HG03060 (cell line): ENCODE data around the gene COL20A1.

Source experiments
- ATAC-seq: cut with Tn5 transposase; IDR thresholded peaks from one replicate; pipeline ENCODE4 v1.9.1; 2021; ENCODE audit warnings: low read depth, moderate number of reproducible peaks; ENCODE audit not compliant: unreplicated experiment

The COL20A1 gene

DNA sequence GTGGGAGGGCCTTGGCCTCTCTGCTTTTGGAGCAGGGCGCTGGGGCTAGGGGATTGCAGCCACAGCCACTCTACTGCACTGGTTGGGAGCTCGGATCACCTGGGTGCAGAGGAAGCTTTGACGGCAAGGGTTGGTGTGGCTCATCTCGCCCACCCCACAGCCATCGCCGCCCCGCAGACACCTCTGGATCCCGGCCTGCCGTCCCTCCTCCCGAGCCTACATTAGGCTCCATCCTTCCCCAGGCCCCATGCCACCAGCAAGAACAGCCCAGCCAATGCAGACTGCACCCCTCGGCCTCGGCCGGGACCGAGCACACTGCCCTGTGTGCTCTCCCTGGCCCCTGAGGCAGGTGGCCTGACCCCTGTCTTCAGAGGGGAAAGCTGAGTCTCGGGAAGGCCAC, 32.5 kb upstream of the COL20A1 start:
- ATAC-seq, result no peak

DNA sequence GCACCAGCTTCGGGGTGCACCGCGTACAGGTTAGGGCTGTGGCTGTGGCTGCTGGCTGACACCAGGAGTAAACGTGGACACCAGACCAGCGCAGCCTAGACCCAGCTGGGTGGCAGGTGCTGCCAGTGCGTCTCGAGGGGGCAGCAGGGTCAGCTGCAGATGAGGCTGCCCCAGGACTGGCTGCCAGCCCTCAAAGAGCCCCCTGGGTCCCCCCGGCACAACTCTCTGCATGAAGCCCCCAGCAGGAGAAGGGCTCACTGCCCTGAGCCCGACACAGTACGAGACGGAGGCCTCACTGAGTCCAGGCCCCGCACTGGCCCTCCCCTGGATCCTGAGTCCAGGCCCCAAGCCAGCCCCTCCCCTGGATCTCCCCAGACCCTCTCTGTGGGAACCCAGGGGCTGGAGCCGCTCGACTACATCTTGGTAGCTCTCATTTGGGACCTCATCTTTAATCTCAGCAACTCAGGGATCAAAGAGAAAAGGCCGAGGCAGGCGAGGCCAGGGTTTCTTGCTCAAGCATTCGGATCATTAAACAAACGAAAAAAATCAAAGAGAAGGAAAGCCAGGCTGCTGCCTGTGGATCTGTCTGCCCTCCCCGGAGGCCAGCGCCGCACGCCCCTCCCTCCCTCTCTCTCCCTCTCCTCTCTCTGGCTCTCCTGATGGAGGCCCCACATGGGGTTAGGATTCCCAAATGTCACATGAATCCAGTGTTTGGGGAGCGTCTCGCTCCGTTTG, 31.8 kb upstream of the COL20A1 start:
- ATAC-seq, result no peak

DNA sequence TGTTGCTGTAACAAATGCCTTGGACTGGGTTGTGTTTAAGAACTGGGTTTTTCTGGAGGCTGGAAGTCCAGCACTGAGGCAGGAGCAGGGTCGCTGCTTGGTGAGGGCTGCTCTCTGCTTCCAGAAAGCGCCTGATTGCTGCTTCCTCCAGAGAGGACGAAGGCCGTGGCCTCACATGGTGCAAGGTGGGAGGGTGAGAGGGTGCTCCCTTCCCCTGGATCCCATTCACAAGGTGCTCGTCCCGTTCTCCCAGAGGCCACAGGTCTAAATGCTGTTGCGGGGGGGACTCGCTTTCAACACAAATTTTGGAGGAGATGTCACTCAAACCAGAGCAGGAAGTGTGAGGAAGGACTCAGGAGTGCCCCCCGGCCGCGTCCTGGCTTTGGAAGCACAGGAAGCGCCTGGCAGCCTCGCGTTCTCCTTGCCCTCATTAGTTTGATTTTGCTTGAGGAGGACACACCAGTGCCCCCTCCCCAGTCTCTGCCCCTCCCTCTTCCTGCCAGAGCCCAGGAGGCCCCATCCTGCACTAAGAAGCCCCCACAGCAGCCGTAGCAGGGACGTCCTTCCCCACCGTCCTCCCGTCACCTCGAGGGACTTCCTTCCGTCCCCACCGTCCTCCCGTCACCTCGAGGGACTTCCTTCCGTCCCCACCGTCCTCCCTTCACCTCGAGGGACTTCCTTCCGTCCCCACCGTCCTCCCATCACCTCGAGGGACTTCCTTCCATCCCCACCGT, 31.0 kb upstream of the COL20A1 start:
- no peak for ATAC-seq

DNA sequence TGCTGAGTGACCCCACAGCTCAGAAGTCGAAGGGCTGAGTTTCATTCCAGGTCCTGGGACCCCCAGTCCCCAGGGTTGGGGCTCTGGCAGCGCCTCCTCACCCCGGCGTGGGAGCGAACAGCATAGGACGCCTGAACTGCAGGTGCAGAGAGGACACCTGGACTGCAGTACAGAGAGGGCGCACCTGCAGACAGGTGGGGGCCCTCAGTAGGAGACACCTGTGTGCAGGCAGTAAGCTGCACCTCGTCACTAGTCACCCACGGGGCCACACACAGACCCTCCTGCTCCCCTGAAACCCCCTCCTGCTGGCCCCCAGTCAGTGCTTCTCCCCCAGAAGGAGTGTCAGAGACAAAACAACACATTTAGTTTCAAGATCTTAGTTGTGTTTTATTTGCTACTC, 30.1 kb upstream of the COL20A1 start:
- ATAC-seq, result no peak

DNA sequence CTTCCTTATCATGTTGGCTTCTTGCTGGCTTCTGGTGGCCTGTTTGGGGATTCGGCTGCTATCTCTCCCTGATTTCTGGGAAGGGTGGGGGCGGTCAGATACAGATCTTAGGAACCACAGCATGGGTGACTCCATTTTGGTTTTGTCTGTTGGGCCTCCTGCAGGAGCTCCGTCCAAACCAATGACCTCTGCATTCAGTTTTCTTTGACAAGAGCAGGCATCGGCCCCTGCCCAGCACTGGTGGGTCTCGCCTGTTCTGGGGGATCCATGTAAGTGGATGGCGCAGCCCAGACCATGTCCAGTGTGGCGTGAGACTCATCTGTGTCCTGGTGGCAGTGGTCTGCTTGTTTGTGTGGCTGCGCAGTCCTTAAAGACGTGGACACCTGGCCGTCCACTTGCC, 29.0 kb upstream of the COL20A1 start:
- ATAC-seq, result no peak

DNA sequence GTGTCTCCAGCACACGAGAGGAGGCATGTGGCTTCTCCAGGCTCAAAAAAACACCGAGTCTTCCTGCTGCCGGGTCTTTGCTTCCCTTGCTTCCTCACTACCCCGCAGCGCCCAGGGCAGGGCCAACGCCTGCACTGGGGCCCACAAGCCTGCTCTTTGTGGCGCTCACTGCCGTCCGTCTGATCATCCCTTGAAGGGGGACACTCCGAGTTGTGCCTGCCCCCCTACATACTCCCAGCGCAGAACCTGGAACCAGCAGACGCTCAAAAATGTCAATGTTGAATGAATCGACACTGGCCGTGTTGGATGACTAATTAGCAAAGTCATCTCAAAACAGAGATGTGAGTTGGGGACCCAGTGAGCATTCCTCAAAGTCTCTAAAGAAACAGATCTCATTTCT, 28.5 kb upstream of the COL20A1 start:
- no peak for ATAC-seq

DNA sequence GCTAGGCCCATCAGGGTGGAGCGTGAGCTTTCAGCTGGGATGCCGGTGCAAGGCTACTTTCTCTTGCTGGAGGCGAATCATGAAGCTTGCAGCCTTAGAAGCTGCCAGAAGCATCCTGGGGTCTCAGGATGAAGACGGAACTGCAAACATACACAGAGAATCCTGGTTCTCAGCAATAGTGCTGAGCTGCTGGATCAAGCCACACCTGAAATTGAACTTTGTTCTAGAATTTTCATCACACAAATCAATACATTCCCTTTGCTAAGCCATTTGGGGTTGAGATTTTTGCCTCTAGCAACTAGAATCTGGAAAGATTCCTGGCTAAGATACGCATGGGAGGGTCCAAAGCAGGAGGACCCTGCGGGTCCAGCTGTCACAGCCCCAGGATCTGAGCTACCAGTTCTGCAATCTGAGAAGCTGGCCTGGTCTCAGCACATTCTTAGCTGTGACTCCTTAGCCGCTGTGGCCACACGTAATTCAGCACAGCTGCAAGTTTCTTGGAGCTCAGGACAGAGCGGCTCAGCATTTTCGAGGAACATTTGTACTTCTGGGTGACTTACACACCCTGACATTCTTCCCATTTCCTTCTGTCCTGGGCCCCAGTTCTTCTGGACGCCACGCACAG, 27.0 kb upstream of the COL20A1 start:
- no peak for ATAC-seq

DNA sequence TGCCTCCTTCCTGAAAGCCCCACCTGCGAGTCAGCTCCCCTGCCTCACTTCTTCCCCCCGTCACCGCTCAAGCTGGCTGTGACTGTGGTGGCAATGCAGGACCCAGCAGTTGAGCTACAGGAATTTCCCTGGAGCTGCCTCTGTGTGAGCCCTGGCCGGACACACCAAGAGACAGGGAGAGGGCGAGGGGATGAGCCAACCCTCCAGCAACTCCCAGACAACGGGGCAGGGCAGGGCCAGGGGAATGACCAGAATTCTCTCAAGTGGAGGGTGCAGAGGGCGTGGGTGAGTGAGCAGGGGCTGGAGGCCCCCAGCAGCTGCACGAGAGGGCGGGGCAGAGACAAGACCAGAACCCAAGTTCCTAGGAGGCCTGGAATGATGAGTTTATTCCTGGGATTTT, 25.3 kb upstream of the COL20A1 start:
- no peak for ATAC-seq

DNA sequence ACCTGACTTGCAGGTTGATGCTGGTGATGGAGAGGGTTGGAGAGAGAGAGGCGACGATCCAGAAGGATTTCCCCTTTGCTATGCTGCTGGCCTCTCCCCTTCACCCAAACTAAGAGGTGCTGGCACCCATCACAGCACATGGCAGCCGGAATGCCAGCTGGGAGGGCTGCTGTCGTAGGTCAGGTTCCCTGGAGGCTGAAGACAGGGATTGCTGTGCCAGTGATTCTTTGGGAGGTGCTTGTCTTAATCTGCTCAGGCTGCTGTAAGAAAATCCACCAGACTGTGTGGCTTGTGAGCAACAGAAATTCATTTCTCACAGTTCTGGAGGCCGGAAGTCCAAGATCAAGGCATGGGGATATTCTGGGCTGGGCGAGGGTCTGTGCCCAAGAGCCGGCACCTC, 24.7 kb upstream of the COL20A1 start:
- no peak for ATAC-seq

DNA sequence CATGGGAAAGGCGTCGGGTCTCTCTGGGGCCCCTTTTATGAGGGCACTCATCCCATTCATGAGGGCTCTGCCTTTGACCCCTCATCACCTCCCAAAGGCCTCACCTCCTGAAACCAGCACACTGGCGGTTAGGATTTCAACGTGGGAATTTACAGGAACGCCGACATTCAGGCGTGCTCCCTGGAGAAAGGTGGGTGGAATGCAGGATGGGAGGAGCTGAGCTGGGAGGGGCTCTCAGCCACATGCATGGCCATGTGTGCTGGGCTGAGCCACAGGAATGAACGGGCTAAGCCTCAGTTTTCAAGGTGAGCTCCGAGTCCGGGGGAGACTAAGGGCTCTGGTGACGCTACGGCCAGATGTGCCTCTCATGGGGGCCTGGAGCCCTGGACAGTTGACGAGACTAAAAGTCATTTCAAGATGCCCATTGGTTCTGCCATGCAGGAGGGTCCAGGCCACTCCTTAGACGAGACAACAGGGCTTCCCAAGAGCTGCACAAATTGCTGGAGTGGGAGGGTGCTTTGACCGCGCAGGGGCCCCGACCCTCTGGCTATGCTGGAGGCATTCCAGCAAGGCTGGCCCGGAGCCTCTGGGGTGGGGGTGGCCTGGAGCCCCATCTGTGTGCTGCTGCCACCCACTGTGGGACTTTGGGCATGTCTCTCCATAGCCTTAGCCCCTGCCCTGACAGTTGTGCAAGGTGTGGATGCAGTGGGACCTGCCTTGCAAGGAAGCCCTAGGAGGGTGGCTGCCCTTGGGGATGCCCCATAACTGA, 24.1 kb upstream of the COL20A1 start:
- no peak for ATAC-seq

DNA sequence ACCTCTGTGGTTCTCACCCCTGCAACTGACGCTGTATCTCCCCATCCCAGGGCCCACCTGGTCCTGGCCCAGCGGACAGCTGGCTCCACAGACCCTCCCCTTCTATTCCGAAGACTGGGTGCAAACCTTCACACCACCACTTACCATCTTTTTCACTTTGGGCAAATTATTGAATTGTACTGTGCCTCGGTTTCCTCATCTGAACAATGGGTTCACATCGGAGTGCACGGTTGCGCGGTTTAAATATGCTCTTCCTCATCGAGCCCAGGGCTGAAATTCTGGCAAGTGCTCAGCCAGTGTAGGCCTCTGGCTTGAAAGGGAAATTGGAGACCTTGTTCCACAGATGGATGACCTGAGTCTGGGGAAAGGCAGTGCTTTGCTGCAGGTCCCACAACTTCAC, 23.3 kb upstream of the COL20A1 start:
- no peak for ATAC-seq

DNA sequence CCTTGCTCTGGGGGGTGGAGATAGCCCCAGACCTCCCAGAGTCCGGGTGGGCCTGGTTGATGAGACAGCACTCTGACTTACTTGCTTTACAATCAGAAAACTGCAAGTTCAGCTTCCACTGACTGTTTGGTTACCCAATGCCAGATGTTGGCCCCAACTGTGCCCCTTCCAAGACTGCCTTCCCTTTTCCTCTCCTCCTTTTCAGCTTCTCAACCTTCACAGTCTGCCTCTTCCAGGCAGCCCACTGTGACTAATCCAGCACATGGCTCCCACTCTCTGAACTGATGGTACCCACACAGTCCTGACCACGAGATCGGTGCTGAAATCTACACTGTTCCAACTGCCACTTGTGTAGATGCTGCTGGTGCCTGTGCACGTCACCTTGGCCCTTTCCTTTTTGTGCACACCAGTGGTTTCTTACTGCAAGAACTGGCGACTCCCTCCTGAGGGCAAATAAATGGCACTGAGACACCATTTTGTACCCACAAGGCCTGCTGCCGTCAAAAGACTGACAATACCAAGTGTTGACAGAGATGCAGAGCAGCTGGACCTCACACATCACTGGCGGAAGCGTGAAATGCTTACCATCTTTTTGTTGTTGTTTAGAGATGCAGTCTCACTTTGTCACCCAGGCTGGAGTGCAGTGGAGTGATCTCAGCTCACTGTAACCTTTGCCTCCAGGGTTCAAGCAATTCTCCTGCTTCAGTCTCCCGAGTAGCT, 22.2 kb upstream of the COL20A1 start:
- no peak for ATAC-seq

DNA sequence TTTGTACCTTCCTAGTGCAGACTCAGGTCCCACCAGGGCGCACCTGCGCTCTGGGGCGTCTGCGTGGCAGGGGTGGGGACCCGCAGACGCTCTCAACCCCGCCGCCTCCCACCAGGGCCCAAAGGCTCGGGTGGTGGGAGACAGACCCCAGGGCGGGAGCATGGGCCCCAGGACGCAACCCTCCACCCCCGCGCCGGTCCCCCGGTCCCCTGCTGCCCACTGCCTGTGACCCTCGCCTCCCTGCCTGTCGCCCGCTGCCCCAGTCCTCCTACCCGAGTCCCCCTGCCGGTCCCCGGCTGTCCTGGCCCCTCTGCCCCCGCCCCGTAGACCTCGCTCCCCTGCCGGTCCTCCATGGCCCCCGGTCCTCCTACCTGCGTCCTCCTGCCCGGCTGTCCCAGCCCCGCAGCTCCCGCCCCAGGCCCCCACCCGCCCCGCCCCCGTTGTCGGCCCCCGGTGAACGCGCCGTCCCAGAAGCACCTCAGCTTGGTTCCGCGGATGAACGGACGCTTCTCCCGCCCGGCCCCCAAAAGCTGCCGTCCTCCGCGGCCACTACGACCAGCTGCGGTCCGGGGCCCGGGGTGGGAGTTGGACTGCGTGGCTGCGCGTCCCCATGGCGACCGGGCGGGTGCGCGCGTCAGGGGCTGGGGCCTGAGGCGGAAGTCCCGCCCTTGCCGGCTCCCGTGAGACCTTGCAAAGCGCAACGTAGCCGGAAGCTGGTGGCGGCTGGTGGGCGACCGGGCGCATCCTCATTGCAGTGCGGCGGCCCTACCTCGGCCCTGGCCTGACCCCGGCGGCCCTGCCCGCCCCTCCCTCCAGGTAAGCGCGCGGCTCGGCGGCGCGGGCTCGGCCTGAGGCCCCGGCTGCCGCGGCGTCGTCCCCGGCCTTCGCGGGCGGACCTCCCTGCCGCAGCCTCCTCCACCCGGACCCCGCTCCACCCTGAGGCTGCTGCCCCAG, 20.6 kb upstream of the COL20A1 start, which contains the start of gene ARFGAP1:
Gene ARFGAP1, plus strand, starts transcription at position 709 of the 954 bp plus-strand sequence. CDS start 2,768 bp downstream, outside the sequence.
- ATAC-seq, result no peak

DNA sequence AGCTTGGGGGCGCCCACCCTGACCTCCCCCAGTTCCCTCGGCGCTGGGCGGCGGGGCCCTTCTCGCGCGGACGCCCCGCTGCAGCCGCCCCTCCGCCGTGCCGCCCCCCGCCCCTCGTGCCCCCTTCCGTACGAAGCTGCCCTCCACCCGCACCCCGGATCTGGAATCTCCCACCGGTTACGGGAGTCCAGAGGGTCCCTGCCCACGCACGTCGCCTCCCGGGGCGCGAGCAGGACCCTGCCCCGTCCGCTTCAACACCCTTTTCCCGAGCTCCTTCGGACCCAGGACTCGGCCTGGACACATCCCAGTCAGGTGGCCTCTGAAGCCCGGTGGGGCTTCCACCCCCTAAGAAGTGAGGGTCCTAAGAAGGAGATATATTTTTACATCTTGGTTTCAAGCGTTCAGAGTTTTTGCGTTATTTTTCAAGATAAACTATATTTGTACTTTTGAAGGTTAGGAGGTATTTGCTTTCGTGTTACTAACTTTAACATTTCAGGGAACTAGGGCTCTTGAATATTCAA, 19.9 kb upstream of the COL20A1 start:
- no peak for ATAC-seq

DNA sequence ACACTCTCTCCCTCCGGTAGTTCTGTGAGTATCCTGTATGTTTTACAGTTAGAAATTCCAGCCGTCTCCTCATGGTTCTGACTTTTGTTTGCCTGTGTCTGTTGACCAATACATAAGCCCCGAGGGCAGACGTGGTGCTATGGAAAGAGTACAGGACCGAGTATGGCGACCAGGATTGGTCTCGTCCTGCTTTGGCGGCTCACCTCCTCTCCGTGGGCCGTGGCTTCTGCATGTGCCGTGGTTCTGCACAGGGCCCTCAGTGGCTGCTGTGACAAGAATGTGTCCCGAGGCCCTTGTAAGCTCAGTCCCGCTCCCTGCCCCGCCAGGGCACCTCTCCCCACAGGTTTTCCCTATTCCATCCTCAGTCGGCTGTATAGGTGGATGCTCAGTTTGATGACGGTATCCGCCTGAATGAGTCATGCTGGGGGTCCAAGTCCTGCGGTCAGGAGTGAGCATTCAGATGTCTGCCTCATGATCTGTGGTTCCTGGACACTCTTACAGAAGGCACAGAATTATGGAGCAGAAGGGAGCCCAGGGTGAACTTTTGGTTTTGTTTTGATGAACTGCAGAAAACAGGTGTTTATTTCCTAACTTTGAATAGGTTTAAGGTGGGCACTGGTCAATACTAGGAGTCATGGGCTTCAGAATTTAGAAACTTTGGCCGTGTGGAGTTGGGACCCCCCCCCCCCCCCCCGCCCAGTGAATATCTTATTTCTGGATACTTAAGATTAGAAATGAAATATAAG, 19.2 kb upstream of the COL20A1 start:
- ATAC-seq, result no peak

DNA sequence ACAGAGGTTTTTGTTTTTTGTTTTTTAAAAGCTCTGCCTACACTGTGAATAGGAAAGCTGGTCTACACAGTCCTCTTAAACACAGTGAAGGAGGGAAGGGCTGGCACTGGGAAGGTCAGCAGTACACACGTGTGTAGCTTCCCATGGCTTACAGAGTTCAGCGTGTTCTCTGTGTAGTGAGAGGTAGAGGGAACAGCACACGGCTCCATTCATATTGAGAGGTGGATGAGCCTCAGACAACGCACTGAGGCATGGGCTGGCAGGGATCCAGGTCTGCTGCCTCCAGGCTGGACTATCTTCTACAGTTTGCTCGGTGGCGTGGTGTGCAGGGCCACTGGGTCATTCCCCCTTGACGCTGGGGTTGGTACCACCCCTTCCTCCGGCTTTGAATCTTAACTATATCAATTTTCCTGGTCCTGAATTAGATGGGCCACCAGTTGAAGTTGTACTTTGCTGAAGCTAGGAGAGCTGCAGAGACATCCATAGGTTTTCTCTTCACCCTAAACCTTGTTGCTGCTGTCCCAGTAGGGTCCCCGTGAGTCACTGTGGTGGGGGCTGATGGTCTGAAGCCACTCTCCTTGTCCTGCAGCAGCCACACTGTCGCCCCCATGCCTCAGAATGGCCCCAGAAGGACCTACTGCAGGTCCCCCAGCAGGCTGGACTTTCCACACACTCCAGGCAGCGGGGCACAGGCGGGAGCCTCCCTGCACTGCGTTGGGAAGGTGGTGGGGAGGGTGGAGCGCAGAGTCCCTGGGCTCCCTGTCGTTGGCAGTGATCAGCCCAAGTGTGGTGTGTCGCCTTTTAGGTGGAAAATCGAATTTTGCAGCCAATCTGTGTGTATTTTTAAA, 18.4 kb upstream of the COL20A1 start:
- ATAC-seq, result no peak

DNA sequence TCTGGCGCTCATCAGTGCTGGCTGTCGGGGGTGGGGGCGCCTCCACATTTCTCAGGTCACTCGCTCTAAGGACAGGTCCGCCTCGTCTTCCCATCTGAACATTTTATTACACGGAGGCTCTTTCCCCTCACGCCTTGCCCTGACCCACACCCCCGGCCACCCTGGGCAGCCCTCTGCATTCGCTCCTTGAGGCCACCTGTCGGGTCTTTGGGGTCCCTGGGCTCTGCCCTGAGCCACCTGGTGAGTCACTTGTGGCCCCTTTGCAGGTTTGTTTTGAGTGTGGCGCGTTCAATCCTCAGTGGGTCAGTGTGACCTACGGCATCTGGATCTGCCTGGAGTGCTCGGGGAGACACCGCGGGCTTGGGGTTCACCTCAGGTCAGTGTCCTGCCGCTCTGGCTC, 17.2 kb upstream of the COL20A1 start:
- no peak for ATAC-seq
